SK-N-MC (cell line): ENCODE measurements around the gene MYADML2.

ENCODE experiments used
- DNase-seq: peaks from one replicate; pipeline ENCODE4 v3.0.0-alpha.2; 2011; ENCODE audit warnings: low read depth, low spot score
- H3K27ac ChIP-seq: fragments of 200-600 bp; sonication (generic); 2 replicates; pipeline ENCODE4 v1.5.1; 2016; ENCODE audit warnings: mixed run types
- H3K36me3 ChIP-seq: fragments of 200-600 bp; sonication (generic); 2 replicates; pipeline ENCODE4 v1.6.1; 2017; ENCODE audit warnings: antibody characterized with exemption, low read length, mixed read lengths; ENCODE audit not compliant: insufficient read depth
- H3K4me3 ChIP-seq: fragments of 200-600 bp; sonication (generic); 2 replicates; pipeline ENCODE4 v1.5.1; 2016
- H3K9ac ChIP-seq: fragments of 200-600 bp; sonication (generic); 2 replicates; pipeline ENCODE4 v1.8.0; 2017; ENCODE audit warnings: mixed run types, mixed read lengths; ENCODE audit not compliant: insufficient read length
- H3K9me3 ChIP-seq: fragments of 200-600 bp; sonication (generic); 2 replicates; pipeline ENCODE4 v1.6.1; 2017; ENCODE audit warnings: low read depth, mild to moderate bottlenecking, antibody characterized with exemption, low read length, moderate library complexity, mixed read lengths
- EZH2 ChIP-seq: fragments of 200-600 bp; sonication (generic); IDR thresholded peaks from one replicate; pipeline ENCODE4 v1.6.1; 2017; ENCODE audit warnings: antibody characterized with exemption
- FOXP2 ChIP-seq: optimal IDR thresholded peaks from 2 replicates; pipeline ENCODE3; 2011; ENCODE audit warnings: mild to moderate bottlenecking, moderate library complexity; ENCODE audit not compliant: insufficient read depth; ENCODE audit errors: extremely low read length, control extremely low read depth
- POLR2AphosphoS5 ChIP-seq: IDR thresholded peaks from 2 replicates; pipeline ENCODE4 v1.6.1; 2012; ENCODE audit warnings: mild to moderate bottlenecking, low read depth, low read length, borderline replicate concordance

Gene MYADML2

DNA sequence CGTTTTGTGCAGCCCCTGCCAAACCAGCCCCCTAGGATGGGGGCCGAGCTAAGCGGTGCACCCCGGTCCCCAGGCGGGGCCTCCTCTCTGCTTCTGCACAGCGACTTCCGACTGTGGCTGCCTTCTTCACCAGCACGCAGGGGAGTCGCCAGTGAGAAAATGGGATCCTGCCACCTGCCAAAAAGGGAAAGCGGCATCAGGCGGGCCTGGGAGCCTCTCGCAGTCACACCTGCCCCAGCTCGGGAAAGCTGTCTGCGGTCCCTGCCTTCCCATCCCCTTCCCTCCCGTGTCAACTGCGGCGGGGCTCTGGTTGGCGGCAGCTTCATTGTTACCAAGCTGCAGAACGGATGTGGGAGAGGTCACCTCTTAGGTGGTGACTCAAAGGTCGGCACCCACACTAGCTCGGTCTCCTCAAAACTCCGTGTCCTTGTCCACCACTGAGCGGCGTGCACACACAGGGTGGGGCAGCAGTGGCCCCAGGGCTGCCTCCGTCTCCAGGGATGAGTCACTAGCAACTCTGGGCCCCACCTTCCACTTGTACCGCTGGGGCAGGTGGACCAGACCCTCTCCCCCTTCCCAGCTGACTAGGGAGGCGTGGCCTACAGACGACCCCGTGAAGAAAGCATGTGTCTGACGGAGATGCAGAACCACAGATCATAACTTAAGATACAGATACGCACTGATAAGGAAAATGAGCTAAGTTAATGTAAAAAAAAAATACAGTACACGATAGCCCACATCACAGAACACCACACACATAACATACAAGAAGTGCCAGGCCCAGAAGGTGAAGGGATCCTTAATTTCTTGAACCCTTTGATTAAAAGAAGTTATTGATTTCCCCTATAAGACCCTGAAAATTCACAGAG, 34.4 kb downstream of the MYADML2 start:
- Histone ChIP-seq H3K4me3 (no peak overlapping the region), H3K9ac (no peak overlapping the region), H3K27ac (no peak overlapping the region), H3K36me3 (peaks cover 30% of the 10 kb centered on the region; the same call in 1 of the 2 replicates), H3K9me3 (no peaks in the 10 kb centered on the region)
- TF ChIP-seq FOXP2 (no peak), EZH2 (no peak), POLR2AphosphoS5 (no peak)
- no peak for DNase-seq

- Histone ChIP-seq H3K36me3 (peaks cover 30% of the 10 kb centered on the region; the same call in 1 of the 2 replicates), H3K9me3 (no peaks in the 10 kb centered on the region), H3K9ac (no peak overlapping the region), H3K27ac (no peak overlapping the region), H3K4me3 (peak overlapping the region; percentile 63)
- no peak for DNase-seq
- TF ChIP-seq EZH2 = no peak
- TF ChIP-seq POLR2AphosphoS5 = no peak
- no peak for TF ChIP-seq FOXP2
These were observed 35.1 kb downstream of the MYADML2 start for GRCh38 chr17:81911969-81912368.

- DNase-seq = no peak
- H3K9me3 ChIP-seq = no peaks in the 10 kb centered on the region
- no peak within 1 kb of the TSS for H3K27ac ChIP-seq
- TF ChIP-seq POLR2AphosphoS5 (no peak), FOXP2 (no peak), EZH2 (no peak)
- H3K9ac ChIP-seq = peak within 1 kb of the TSS; percentile 82
- peaks cover 30% of the 10 kb centered on the region; the same call in 1 of the 2 replicates for H3K36me3 ChIP-seq
- H3K4me3 ChIP-seq = peak within 1 kb of the TSS; percentile 88
These were observed 35.6 kb downstream of the MYADML2 start, which contains the start of gene PCYT2 for GRCh38 chr17:81911277-81911961. Gene PCYT2 (minus strand): TSS chr17:81911399. CDS start chr17:81911355, 44 bp downstream.

DNA sequence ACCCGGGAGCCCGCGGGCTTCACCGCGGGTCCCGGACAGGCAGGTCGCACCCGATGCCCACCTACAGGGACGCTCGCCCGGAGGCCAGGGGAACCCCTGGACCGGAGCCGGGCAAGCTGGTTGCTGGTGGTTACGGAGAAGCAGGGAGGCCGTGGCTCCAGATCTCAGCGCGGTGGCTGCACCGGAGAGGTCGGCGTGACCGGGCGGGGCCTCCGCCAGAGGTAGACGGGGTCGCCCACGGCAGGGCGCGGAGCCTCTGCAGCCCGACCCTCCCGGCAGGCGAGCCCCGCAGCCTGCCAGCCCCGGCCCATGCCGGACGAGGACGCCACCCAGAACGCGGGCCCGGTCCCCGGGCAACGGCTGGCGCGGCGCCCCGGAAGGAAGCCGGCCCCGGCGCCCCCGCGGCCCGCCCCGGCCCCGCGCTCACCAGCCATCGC, 36.2 kb downstream of the MYADML2 start:
- Histone ChIP-seq H3K9ac (peak overlapping the region; percentile 82), H3K9me3 (no peaks in the 10 kb centered on the region), H3K27ac (no peak overlapping the region), H3K4me3 (peak overlapping the region; percentile 88), H3K36me3 (peaks cover 30% of the 10 kb centered on the region; the same call in 1 of the 2 replicates)
- DNase-seq = no peak
- TF ChIP-seq EZH2 = no peak
- TF ChIP-seq FOXP2 = no peak
- no peak for TF ChIP-seq POLR2AphosphoS5

- peak overlapping the region; percentile 88 for H3K4me3 ChIP-seq
- no peak for TF ChIP-seq EZH2
- TF ChIP-seq FOXP2 = no peak
- TF ChIP-seq POLR2AphosphoS5 = no peak
- H3K36me3 ChIP-seq = peaks cover 25% of the 10 kb centered on the region; the same call in 1 of the 2 replicates
- DNase-seq = no peak
- H3K27ac ChIP-seq = no peak overlapping the region
- H3K9ac ChIP-seq = peak overlapping the region; percentile 82
- no peaks in the 10 kb centered on the region for H3K9me3 ChIP-seq
These were observed 36.8 kb downstream of the MYADML2 start for GRCh38 chr17:81909966-81910839.

DNA sequence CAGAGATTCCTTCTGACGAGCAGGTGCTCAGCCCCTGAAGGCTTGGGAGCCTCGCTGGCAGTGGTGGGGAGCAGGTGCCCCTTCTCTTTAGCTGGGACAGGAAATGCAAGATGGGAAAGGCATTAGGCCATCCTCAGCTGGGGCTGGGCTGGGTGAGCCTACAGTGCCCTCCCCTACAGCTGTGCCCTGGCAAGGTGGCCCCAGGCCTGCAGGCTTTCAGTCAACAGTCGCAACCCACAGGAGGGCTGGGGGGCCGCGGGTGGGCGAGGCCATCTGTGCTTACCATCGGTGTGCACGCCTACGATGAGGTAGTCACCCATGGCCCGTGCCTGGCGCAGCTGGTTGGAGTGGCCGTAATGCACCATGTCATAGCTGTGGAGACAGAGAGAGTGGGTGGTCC, 37.8 kb downstream of the MYADML2 start:
- no peak overlapping the region for H3K4me3 ChIP-seq
- DNase-seq = no peak
- no peaks in the 10 kb centered on the region for H3K9me3 ChIP-seq
- no peak overlapping the region for H3K27ac ChIP-seq
- TF ChIP-seq POLR2AphosphoS5 (no peak), FOXP2 (no peak), EZH2 (no peak)
- no peak overlapping the region for H3K9ac ChIP-seq
- peaks cover 16% of the 10 kb centered on the region; the same call in 1 of the 2 replicates for H3K36me3 ChIP-seq

GRCh38 chr17:81908793-81909192, 38.2 kb downstream of the MYADML2 start:
- no peak for TF ChIP-seq FOXP2
- no peak for TF ChIP-seq POLR2AphosphoS5
- no peak for TF ChIP-seq EZH2
- H3K36me3 ChIP-seq = peaks cover 11% of the 10 kb centered on the region; the same call in 1 of the 2 replicates
- H3K9ac ChIP-seq = no peak overlapping the region

More at GRCh38 chr17:81908793-81909192, 38.2 kb downstream of the MYADML2 start:
- Histone ChIP-seq H3K4me3 (no peak overlapping the region), H3K9me3 (no peaks in the 10 kb centered on the region), H3K27ac (no peak overlapping the region)
- no peak for DNase-seq
